Left lung (tissue), 14 donors: ENCODE data around the gene ENTPD5. TPM values are rescaled to one million over a fixed set of nuclear protein-coding genes. Genes with fewer than 3 reads are reported as not detected.

Source experiments
- ATAC-seq: fragments of 200-7000 bp; cut with Tn5 transposase; one replicate; pipeline ENCODE4 v1.9.1; 2020; ENCODE audit warnings: moderate library complexity
- DNase-seq, 4 donors: peaks; one replicate each; pipeline ENCODE4 v3.0.0-alpha.2; 2013 to 2020
- H3K27ac ChIP-seq, 2 donors: fragments of 200-600 bp; sonication (generic) in 1 of 2; one replicate each; pipeline versions ENCODE4 v1.5.0 to v1.8.0; 2020 to 2021
- H3K27me3 ChIP-seq, 2 donors: fragments of 200-600 bp; sonication (generic) in 1 of 2; one replicate each; pipeline versions ENCODE4 v1.5.0 to v1.8.0; 2020 to 2021
- H3K36me3 ChIP-seq, 2 donors: fragments of 200-600 bp; sonication (generic) in 1 of 2; one replicate each; pipeline versions ENCODE4 v1.5.0 to v1.8.0; 2020 to 2021
- H3K4me1 ChIP-seq, 2 donors: fragments of 200-600 bp; one replicate each; pipeline ENCODE4 v1.8.0; 2021
- H3K4me3 ChIP-seq, 2 donors: fragments of 200-600 bp; sonication (generic) in 1 of 2; one replicate each; pipeline versions ENCODE4 v1.5.0 to v1.8.0; 2020 to 2021; ENCODE audit warnings: mild to moderate bottlenecking in 1 of 2
- H3K9me3 ChIP-seq, 2 donors: fragments of 200-600 bp; sonication (generic) in 1 of 2; one replicate each; pipeline versions ENCODE4 v1.5.0 to v1.8.0; 2020 to 2021
- CTCF ChIP-seq, 2 donors: fragments of 200-600 bp; sonication (generic) in 1 of 2; IDR thresholded peaks; one replicate each; pipeline versions ENCODE4 v1.5.0 to v1.8.0; 2021; ENCODE audit warnings: antibody characterized with exemption in 2 of 2
- intact Hi-C, 2 donors: fragments of 100-400 bp; cut with DNase I; formaldehyde crosslinking; loops; one replicate each; pipeline versions ENCODE4 v1.11.2 to v1.14.2; 2022
- long read RNA-seq, 12 donors: library from polyadenylated mRNA in 2 of 12; unstranded in 2 of 12; transcript quantifications; one replicate each; pipeline ENCODE4 v2.0.0 and lab custom pipeline, GENCODE V29; 2019 to 2026
- polyA plus RNA-seq, 6 donors: library from polyadenylated mRNA; unstranded; fragments of 120-200 nt; gene quantifications; one replicate each; pipeline ENCODE4 v1.2.1, GENCODE V29; 2013; ENCODE audit not compliant: insufficient read length in 6 of 6
- total RNA-seq, 2 donors: library from RNA; stranded (reverse); fragmentation: NEBNext Ultra II Directional; extraction: Animal tissue kit (Norgen Biotek cat#: 25700); gene quantifications; one replicate each; pipeline ENCODE4 v1.2.1, GENCODE V29; 2021
- donor health status: DM: no; HTN: yes; CAD: no.
- donor health status: DM: no; HTN: no; CAD: no.

ENTPD5 gene
- 10 to 100 TPM; 18.7 TPM for total RNA-seq
- polyA plus RNA-seq: 10 to 100 TPM; 16.0 to 18.5 (median 17.4) TPM
- long read RNA-seq, donor 1, full-length matches to known transcripts: 2 of 2 reads
- long read RNA-seq, donor 1, partial matches to known transcripts: 0 of 2 reads
- long read RNA-seq, donor 1, other reads (novel, unspliced or antisense): 0 of 2 reads
- long read RNA-seq, donor 2: 0 reads
- long read RNA-seq, donor 3: 0 reads
- long read RNA-seq, donor 4, partial matches to known transcripts: 1 of 4 reads
- long read RNA-seq, donor 4, other reads (novel, unspliced or antisense): 3 of 4 reads
- long read RNA-seq, donor 5, full-length matches to known transcripts: 1 of 1 reads
- long read RNA-seq, donor 5, partial matches to known transcripts: 0 of 1 reads
- long read RNA-seq, donor 5, other reads (novel, unspliced or antisense): 0 of 1 reads
- long read RNA-seq, donor 6: 0 reads
- long read RNA-seq, donor 7: 0 reads
- long read RNA-seq, donor 8, full-length matches to known transcripts: 1 of 39 reads
- long read RNA-seq, donor 8, partial matches to known transcripts: 31 of 39 reads
- long read RNA-seq, donor 8, other reads (novel, unspliced or antisense): 7 of 39 reads
- long read RNA-seq, donor 9: 0 reads
- long read RNA-seq, donor 10, partial matches to known transcripts: 0 of 2 reads
- long read RNA-seq, donor 10, other reads (novel, unspliced or antisense): 2 of 2 reads
- long read RNA-seq, donor 11: 0 reads
- long read RNA-seq, donor 12, partial matches to known transcripts: 0 of 1 reads
- long read RNA-seq, donor 12, other reads (novel, unspliced or antisense): 0 of 1 reads

GRCh38 chr14:74018586-74019407, at the start of gene ENTPD5, which contains the start of gene BBOF1:
Gene ENTPD5 (minus strand): TSS chr14:74019288. CDS start chr14:73988102, 31,186 bp downstream.
Gene BBOF1 (plus strand): TSS chr14:74019349. CDS start chr14:74019479, 130 bp downstream.
- TF ChIP-seq CTCF (IDR thresholded peaks at IDR 0.05): no peak
- Histone ChIP-seq H3K36me3 (no peaks in the 10 kb centered on the region), H3K27ac (peak within 1 kb of the TSS; percentile 97 to 98), H3K4me1 (peaks cover 7 to 14% of the 10 kb centered on the region in 2 donors), H3K27me3 (no peaks in the 10 kb centered on the region), H3K9me3 (no peaks in the 10 kb centered on the region), H3K4me3 (peak within 1 kb of the TSS; percentile 66 to 81)
- ATAC-seq (peak; percentile 97), DNase-seq (peak; percentile 88 to 97 (median 91))
- intact Hi-C loops: no loop called here

- Histone ChIP-seq H3K36me3 (peaks cover 0 to 68% of the 10 kb centered on the region in 2 donors), H3K9me3 (no peaks in the 10 kb centered on the region), H3K4me1 (no peaks in the 10 kb centered on the region), H3K4me3 (no peak overlapping the region), H3K27ac (no peak overlapping the region), H3K27me3 (no peaks in the 10 kb centered on the region)
- intact Hi-C loops: no loop called here
- no peak for DNase-seq
- no peak for ATAC-seq
- no peak for TF ChIP-seq CTCF (IDR thresholded peaks at IDR 0.05)
These were observed 46.9 kb upstream of the ENTPD5 start for GRCh38 chr14:74065746-74066575.

- Histone ChIP-seq H3K36me3 (peaks cover 0 to 69% of the 10 kb centered on the region in 2 donors), H3K4me1 (no peaks in the 10 kb centered on the region), H3K27me3 (no peaks in the 10 kb centered on the region), H3K9me3 (no peaks in the 10 kb centered on the region), H3K4me3 (no peak overlapping the region), H3K27ac (no peak overlapping the region)
- TF ChIP-seq CTCF (IDR thresholded peaks at IDR 0.05): no peak
- intact Hi-C loops: no loop called here
- no peak for ATAC-seq
- no peak for DNase-seq
These were observed 45.8 kb upstream of the ENTPD5 start for GRCh38 chr14:74064883-74065282.

DNA sequence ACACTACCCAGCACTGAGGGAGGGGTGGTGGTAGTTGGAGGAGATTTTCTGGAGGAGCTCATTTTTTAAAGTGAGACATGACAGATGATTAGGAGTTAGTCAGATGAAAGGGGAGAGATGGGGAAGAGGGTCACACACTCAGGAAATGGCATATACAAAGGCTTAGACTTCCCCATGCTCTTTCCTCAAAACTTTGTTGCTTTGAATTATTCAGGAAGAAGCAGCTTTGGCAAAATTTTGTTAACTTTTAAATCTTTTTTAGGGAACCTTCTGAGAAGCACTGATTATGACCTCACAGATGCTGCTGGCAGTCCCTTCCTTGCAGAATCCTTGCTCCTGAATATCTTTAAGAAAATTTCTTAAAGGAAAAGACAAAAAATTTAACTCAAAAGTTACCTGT, 45.3 kb upstream of the ENTPD5 start:
- Histone ChIP-seq H3K36me3 (peaks cover 0 to 72% of the 10 kb centered on the region in 2 donors), H3K9me3 (no peaks in the 10 kb centered on the region), H3K27ac (no peak overlapping the region), H3K27me3 (no peaks in the 10 kb centered on the region), H3K4me3 (no peak overlapping the region), H3K4me1 (no peaks in the 10 kb centered on the region)
- intact Hi-C loops: no loop called here
- ATAC-seq (no peak), DNase-seq (no peak)
- no peak for TF ChIP-seq CTCF (IDR thresholded peaks at IDR 0.05)
